GM06990 (cell line): ENCODE data around the gene FEM1C.

Experiments
- DNase-seq: peaks from one replicate; pipeline ENCODE4 v3.0.0-alpha.2; 2011; ENCODE audit not compliant: insufficient read length; ENCODE audit errors: extremely low read depth
- H3K27me3 ChIP-seq: replicated peaks from 2 replicates; pipeline ENCODE4 v1.6.0; 2011; ENCODE audit warnings: low read length; ENCODE audit not compliant: control insufficient read depth, insufficient read depth
- H3K36me3 ChIP-seq: 2 replicates; pipeline ENCODE4 v1.5.1; 2011; ENCODE audit warnings: low read length; ENCODE audit not compliant: control insufficient read depth, insufficient read depth
- H3K4me3 ChIP-seq: replicated peaks from 2 replicates; pipeline ENCODE4 v1.5.1; 2011; ENCODE audit warnings: low read depth, mild to moderate bottlenecking, control low read depth, low read length
- CTCF ChIP-seq: IDR thresholded peaks from 2 replicates; pipeline ENCODE4 v1.5.1; 2011; ENCODE audit warnings: low read length, control low read depth, mild to moderate bottlenecking, inconsistent platforms; ENCODE audit not compliant: insufficient read depth, poor library complexity, severe bottlenecking

FEM1C gene

GRCh38 chr5:115544436-115545350 lies at the start of gene FEM1C:
FEM1C (minus strand) TSS chr5:115544775; CDS start chr5:115543493, 1,282 bp downstream.
- Histone ChIP-seq H3K4me3 (peak within 1 kb of the TSS; percentile 95), H3K36me3 (no peaks in the 10 kb centered on the region; the same call in 1 of the 2 replicates), H3K27me3 (no peaks in the 10 kb centered on the region)
- TF ChIP-seq CTCF: no peak
- DNase-seq: peak; percentile 97

- no peaks in the 10 kb centered on the region for H3K27me3 ChIP-seq
- DNase-seq: no peak
- no peaks in the 10 kb centered on the region for H3K36me3 ChIP-seq
- TF ChIP-seq CTCF: no peak
- H3K4me3 ChIP-seq: no peak overlapping the region
Observed at GRCh38 chr5:115589043-115589442, 44.5 kb upstream of the FEM1C start.

- no peak overlapping the region for H3K4me3 ChIP-seq
- H3K36me3 ChIP-seq: no peaks in the 10 kb centered on the region
- TF ChIP-seq CTCF: no peak
- DNase-seq: no peak
- H3K27me3 ChIP-seq: no peaks in the 10 kb centered on the region
Observed at GRCh38 chr5:115588640-115589039, 44.1 kb upstream of the FEM1C start.

GRCh38 chr5:115586525-115587146 lies 42.1 kb upstream of the FEM1C start:
- Histone ChIP-seq H3K36me3 (no peaks in the 10 kb centered on the region), H3K4me3 (no peak overlapping the region), H3K27me3 (no peaks in the 10 kb centered on the region)
- no peak for DNase-seq
- TF ChIP-seq CTCF: peak; percentile 35

- DNase-seq: no peak
- Histone ChIP-seq H3K36me3 (no peaks in the 10 kb centered on the region), H3K27me3 (no peaks in the 10 kb centered on the region), H3K4me3 (no peak overlapping the region)
- TF ChIP-seq CTCF: no peak
Observed at GRCh38 chr5:115585265-115585664, 40.7 kb upstream of the FEM1C start.
